Measurements from ENCODE around the gene OLAH. TPM values are rescaled to one million over a fixed set of nuclear protein-coding genes. Genes with fewer than 3 reads are reported as not detected.

Gene OLAH
- polyA plus RNA-seq, 1 donor from 2014 or later = not detected

DNA sequence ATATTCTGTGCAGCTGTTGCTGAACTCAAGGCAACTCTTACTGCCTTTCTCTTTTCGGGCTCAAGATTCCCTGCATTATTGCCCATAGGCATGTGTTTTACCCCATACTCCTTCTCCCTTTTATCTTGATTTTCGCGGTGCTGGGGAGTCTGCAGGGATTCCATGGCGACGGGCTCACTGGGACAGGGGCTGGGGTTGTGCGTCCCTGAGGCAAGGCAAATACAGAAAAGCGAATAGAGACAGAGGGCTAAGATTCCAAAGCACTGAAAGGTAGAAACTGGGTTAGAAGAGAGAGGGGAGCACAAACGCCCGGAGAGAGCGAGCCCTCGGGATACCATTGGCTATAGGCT lies 52.9 kb downstream of the OLAH start:
- Histone ChIP-seq H3F3A (ENCODE audit: insufficient read depth, low read length, poor library complexity, severe bottlenecking) (no peaks in the 10 kb centered on the region), H3K4me3 (ENCODE audit: low read length) (peak overlapping the region; percentile 86), H2AFZ (ENCODE audit: low read depth, low read length) (peak overlapping the region; percentile 86), H3K9ac (ENCODE audit: low read length) (peak overlapping the region; percentile 93), H3K4me2 (ENCODE audit: low read length) (peak overlapping the region; percentile 61), H4K20me1 (ENCODE audit: insufficient read depth) (no peaks in the 10 kb centered on the region), H3K79me2 (replicated peaks; ENCODE audit: insufficient read depth, low read length) (peaks cover 10% of the 10 kb centered on the region), H3K27me3 (ENCODE audit: insufficient read depth, low read depth, low read length) (no peaks in the 10 kb centered on the region), H3K9me3 (ENCODE audit: low read length) (no peaks in the 10 kb centered on the region), H3K27ac (ENCODE audit: low read length) (peak overlapping the region; percentile 95), H3K36me3 (ENCODE audit: insufficient read depth, low read length) (no peaks in the 10 kb centered on the region), H3K9me2 (ENCODE audit: insufficient read depth, low read length) (no peaks in the 10 kb centered on the region)
- TF ChIP-seq RAD21 (conservative IDR thresholded peaks at IDR 0.05) (no peak), POLR2AphosphoS5 (IDR thresholded peaks at IDR 0.05) (no peak), EZH2 (IDR thresholded peaks at IDR 0.05; ENCODE audit: borderline replicate concordance, insufficient read depth, low read length, poor library complexity, severe bottlenecking) (no peak), MXI1 (conservative IDR thresholded peaks at IDR 0.05; ENCODE audit: poor library complexity, severe bottlenecking) (no peak), SMC3 (conservative IDR thresholded peaks at IDR 0.05; ENCODE audit: poor library complexity) (no peak), TAF1 (IDR thresholded peaks at IDR 0.05; ENCODE audit: low read depth) (no peak), EP300 (conservative IDR thresholded peaks at IDR 0.05; ENCODE audit: poor library complexity, severe bottlenecking) (no peak)
- TF ChIP-seq, protein P1, sequence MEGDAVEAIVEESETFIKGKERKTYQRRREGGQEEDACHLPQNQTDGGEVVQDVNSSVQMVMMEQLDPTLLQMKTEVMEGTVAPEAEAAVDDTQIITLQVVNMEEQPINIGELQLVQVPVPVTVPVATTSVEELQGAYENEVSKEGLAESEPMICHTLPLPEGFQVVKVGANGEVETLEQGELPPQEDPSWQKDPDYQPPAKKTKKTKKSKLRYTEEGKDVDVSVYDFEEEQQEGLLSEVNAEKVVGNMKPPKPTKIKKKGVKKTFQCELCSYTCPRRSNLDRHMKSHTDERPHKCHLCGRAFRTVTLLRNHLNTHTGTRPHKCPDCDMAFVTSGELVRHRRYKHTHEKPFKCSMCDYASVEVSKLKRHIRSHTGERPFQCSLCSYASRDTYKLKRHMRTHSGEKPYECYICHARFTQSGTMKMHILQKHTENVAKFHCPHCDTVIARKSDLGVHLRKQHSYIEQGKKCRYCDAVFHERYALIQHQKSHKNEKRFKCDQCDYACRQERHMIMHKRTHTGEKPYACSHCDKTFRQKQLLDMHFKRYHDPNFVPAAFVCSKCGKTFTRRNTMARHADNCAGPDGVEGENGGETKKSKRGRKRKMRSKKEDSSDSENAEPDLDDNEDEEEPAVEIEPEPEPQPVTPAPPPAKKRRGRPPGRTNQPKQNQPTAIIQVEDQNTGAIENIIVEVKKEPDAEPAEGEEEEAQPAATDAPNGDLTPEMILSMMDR (IDR thresholded peaks at IDR 0.05; ENCODE audit: poor library complexity, severe bottlenecking) = no peak
- TF ChIP-seq, protein P2, sequence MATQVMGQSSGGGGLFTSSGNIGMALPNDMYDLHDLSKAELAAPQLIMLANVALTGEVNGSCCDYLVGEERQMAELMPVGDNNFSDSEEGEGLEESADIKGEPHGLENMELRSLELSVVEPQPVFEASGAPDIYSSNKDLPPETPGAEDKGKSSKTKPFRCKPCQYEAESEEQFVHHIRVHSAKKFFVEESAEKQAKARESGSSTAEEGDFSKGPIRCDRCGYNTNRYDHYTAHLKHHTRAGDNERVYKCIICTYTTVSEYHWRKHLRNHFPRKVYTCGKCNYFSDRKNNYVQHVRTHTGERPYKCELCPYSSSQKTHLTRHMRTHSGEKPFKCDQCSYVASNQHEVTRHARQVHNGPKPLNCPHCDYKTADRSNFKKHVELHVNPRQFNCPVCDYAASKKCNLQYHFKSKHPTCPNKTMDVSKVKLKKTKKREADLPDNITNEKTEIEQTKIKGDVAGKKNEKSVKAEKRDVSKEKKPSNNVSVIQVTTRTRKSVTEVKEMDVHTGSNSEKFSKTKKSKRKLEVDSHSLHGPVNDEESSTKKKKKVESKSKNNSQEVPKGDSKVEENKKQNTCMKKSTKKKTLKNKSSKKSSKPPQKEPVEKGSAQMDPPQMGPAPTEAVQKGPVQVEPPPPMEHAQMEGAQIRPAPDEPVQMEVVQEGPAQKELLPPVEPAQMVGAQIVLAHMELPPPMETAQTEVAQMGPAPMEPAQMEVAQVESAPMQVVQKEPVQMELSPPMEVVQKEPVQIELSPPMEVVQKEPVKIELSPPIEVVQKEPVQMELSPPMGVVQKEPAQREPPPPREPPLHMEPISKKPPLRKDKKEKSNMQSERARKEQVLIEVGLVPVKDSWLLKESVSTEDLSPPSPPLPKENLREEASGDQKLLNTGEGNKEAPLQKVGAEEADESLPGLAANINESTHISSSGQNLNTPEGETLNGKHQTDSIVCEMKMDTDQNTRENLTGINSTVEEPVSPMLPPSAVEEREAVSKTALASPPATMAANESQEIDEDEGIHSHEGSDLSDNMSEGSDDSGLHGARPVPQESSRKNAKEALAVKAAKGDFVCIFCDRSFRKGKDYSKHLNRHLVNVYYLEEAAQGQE (IDR thresholded peaks at IDR 0.05; ENCODE audit: borderline replicate concordance) = no peak

DNA sequence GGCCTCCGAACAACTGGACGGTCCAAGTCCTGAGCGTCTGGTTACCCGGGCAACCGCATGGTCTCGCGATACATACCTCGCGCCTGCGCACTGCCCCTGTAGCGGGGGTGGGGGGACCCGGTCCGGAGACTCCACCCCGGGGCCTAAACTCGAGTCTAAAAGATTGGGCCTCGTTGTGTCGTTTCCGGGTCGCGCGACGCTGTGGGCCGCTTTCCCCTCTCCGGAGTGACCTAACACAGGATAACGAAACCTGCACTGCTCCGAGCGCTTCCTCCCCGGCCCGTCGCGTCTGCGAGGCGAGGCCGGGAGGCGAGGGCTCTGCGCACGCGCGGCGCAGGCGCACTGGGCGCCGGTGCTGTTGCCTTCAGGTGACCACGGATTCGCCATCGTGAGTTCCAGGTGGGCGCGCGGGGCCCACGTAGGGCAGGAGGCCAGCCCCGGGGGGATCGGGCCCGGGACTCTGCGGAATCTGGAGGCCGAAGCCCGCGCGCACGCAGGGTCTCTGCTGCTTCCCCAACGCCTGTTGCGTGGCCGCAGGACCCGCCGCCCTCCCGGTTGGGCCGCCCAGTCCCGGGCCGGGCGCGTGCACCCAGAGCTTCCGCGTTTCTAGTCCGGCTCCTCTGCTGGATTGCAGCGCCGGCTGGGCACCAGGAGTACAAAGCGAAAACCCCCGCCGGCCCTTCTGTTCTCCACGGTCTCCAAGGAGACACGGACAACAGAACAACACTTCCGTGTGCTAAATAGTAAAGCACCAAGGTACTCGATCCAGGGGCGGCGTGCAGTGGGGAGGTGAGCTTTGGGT lies 53.5 kb downstream of the OLAH start, which contains the start of gene RPP38:
RPP38 (plus strand) TSS at position 345 of the 802 bp plus-strand sequence. CDS start 5,960 bp downstream, outside the sequence.
- Histone ChIP-seq H3K4me2 (ENCODE audit: low read length) (peak within 1 kb of the TSS; percentile 87), H3K9me3 (ENCODE audit: low read length) (no peaks in the 10 kb centered on the region), H3K27ac (ENCODE audit: low read length) (peak within 1 kb of the TSS; percentile 95), H4K20me1 (ENCODE audit: insufficient read depth) (no peaks in the 10 kb centered on the region), H3K4me3 (ENCODE audit: low read length) (peak within 1 kb of the TSS; percentile 86), H3K9ac (ENCODE audit: low read length) (peak within 1 kb of the TSS; percentile 93), H3F3A (ENCODE audit: insufficient read depth, low read length, poor library complexity, severe bottlenecking) (no peaks in the 10 kb centered on the region), H3K27me3 (ENCODE audit: insufficient read depth, low read depth, low read length) (no peaks in the 10 kb centered on the region), H3K79me2 (replicated peaks; ENCODE audit: insufficient read depth, low read length) (peaks cover 10% of the 10 kb centered on the region), H2AFZ (ENCODE audit: low read depth, low read length) (peak within 1 kb of the TSS; percentile 86), H3K36me3 (ENCODE audit: insufficient read depth, low read length) (no peaks in the 10 kb centered on the region), H3K9me2 (ENCODE audit: insufficient read depth, low read length) (no peaks in the 10 kb centered on the region)
- TF ChIP-seq MXI1 (conservative IDR thresholded peaks at IDR 0.05; ENCODE audit: poor library complexity, severe bottlenecking) (peak; percentile 91), EZH2 (IDR thresholded peaks at IDR 0.05; ENCODE audit: borderline replicate concordance, insufficient read depth, low read length, poor library complexity, severe bottlenecking) (no peak), EP300 (conservative IDR thresholded peaks at IDR 0.05; ENCODE audit: poor library complexity, severe bottlenecking) (no peak), POLR2AphosphoS5 (IDR thresholded peaks at IDR 0.05) (peak; percentile 90), TAF1 (IDR thresholded peaks at IDR 0.05; ENCODE audit: low read depth) (peak; percentile 58), RAD21 (conservative IDR thresholded peaks at IDR 0.05) (no peak), SMC3 (conservative IDR thresholded peaks at IDR 0.05; ENCODE audit: poor library complexity) (peak; percentile 28)
- TF ChIP-seq, protein P1 (IDR thresholded peaks at IDR 0.05; ENCODE audit: poor library complexity, severe bottlenecking) = no peak
- TF ChIP-seq, protein P2 (IDR thresholded peaks at IDR 0.05; ENCODE audit: borderline replicate concordance) = peak; percentile 46
